D721Med (cell line): ENCODE data around the gene CERS6.

Source experiments
- DNase-seq: peaks from one replicate; pipeline ENCODE4 v3.0.0; 2011; ENCODE audit warnings: low spot score; ENCODE audit not compliant: insufficient read length
- FAIRE-seq: peaks from 2 replicates; lab custom pipeline; 2011; peaks lifted over from hg19 to GRCh38; lab: Jason Lieb, UNC
- CTCF ChIP-seq: IDR thresholded peaks from 2 replicates; pipeline ENCODE4 v1.5.1; 2012; ENCODE audit warnings: mild to moderate bottlenecking, control low read depth; ENCODE audit not compliant: insufficient read depth; ENCODE audit errors: missing control alignments

The CERS6 gene

GRCh38 chr2:168732100-168732499 lies 276.0 kb downstream of the CERS6 start:
- TF ChIP-seq CTCF = no peak
- FAIRE-seq (no peak), DNase-seq (no peak)

- DNase-seq (no peak), FAIRE-seq (no peak)
- no peak for TF ChIP-seq CTCF
Observed at GRCh38 chr2:168732506-168732905, 276.4 kb downstream of the CERS6 start.

- DNase-seq (no peak), FAIRE-seq (no peak)
- TF ChIP-seq CTCF = no peak
Observed at GRCh38 chr2:168734199-168734760, 278.2 kb downstream of the CERS6 start.

- FAIRE-seq (no peak), DNase-seq (no peak)
- no peak for TF ChIP-seq CTCF
Observed at GRCh38 chr2:168736649-168737445, 280.8 kb downstream of the CERS6 start.

- FAIRE-seq (no peak), DNase-seq (no peak)
- no peak for TF ChIP-seq CTCF
Observed at GRCh38 chr2:168738062-168738461, 282.0 kb downstream of the CERS6 start.

GRCh38 chr2:168740360-168740759 lies 284.3 kb downstream of the CERS6 start:
- no peak for FAIRE-seq
- no peak for TF ChIP-seq CTCF
- DNase-seq = no peak

- no peak for DNase-seq
- no peak for FAIRE-seq
- TF ChIP-seq CTCF = no peak
Observed at GRCh38 chr2:168740788-168741187, 284.7 kb downstream of the CERS6 start.
